ENCODE results near the gene TIMM10.

DNA sequence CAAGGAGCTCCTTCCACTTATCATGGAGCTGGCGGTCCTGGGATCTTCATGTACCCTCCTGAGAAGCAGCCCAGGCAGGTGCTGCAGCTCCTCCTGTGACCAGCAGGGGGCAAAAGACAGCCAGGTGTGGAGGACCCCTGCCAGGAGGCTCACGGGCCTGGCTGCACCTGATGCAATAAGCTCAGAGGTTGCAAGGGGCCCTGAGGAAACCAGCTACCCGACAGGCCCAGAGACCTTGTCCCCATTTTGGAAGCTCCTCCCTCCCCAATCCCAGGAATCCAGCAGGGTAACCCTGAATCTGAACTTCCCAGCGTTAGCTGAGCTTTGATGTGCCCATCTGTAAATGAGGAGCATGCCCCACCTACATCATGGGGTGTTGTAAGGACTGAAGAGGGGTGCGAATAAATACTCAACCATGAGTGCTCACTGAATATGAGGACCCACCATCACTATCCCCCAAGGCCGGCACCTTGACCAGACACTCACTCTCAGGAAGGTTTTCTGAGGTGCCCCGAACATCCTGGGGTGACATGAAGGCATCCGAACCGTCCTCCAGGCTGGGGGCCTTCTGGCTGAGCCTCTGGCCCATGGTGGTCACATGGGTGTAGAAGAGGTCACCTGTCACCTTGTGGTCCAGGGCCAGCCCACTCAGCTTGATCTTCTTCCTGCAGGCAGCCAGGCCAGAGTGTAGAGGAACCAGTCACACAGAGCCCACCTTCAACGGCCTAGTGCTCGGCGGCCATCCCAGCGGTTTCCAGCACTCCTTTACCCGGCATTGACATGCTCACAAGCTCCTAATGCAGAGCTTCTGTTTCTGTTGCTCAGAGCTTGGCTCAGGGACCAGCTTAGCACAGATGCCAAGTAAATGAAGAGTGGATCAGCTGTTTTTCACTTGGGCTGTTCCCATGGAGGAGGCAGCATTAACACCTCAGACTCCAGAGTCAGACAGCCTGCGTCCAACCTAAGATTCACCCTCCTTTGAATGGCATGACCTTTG is 36.7 kb downstream of the TIMM10 start:
- TF ChIP-seq, protein P1, sequence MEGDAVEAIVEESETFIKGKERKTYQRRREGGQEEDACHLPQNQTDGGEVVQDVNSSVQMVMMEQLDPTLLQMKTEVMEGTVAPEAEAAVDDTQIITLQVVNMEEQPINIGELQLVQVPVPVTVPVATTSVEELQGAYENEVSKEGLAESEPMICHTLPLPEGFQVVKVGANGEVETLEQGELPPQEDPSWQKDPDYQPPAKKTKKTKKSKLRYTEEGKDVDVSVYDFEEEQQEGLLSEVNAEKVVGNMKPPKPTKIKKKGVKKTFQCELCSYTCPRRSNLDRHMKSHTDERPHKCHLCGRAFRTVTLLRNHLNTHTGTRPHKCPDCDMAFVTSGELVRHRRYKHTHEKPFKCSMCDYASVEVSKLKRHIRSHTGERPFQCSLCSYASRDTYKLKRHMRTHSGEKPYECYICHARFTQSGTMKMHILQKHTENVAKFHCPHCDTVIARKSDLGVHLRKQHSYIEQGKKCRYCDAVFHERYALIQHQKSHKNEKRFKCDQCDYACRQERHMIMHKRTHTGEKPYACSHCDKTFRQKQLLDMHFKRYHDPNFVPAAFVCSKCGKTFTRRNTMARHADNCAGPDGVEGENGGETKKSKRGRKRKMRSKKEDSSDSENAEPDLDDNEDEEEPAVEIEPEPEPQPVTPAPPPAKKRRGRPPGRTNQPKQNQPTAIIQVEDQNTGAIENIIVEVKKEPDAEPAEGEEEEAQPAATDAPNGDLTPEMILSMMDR (IDR thresholded peaks at IDR 0.05), result peak; percentile 89
- no peak for TF ChIP-seq ZFX (IDR thresholded peaks at IDR 0.05; ENCODE audit: borderline replicate concordance)

Data from 22Rv1 (cell line).